Coronary artery (tissue), 2 donors: ENCODE data around the gene GAREM1.

Experiments
- DNase-seq: peaks from one replicate; pipeline ENCODE4 v3.0.0-alpha.2; 2017; ENCODE audit warnings: low spot score
- H3K27ac ChIP-seq, 2 donors: fragments of 200-600 bp; sonication (generic); one replicate each; pipeline ENCODE4 v1.5.1; 2016 to 2019
- H3K4me3 ChIP-seq: fragments of 200-600 bp; sonication (generic); 2 replicates; pipeline ENCODE4 v1.5.1; 2016; ENCODE audit warnings: mild to moderate bottlenecking, moderate library complexity
- CTCF ChIP-seq: fragments of 200-600 bp; sonication (generic); IDR thresholded peaks from one replicate; pipeline ENCODE4 v1.5.1; 2019; ENCODE audit warnings: antibody characterized with exemption

The GAREM1 gene

DNA sequence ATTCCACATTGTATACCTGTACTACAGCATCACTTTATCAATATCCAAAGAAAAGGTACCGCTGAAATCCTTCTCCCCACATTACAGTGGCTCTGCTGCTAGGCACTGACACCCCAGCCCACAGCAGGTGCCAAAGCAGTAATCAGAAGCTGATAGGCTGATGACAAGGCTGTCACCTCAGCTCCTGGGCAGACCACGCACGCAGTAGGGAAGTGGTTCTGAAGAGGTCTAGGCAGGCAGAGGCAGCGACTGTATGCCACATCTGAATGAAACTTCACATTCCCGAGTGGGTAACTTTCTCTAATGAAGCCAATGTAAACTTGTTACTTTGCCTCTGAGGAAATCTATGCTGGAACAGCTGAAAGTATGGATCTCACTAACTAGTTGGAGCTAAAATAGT, 167.9 kb downstream of the GAREM1 start:
- Histone ChIP-seq H3K4me3 (no peak overlapping the region), H3K27ac (peak overlapping the region; percentile 69 to 71)
- no peak for TF ChIP-seq CTCF

GRCh38 chr18:32301976-32302743, 168.5 kb downstream of the GAREM1 start:
- no peak for TF ChIP-seq CTCF
- Histone ChIP-seq H3K4me3 (no peak overlapping the region), H3K27ac (peak overlapping the region; percentile 69 to 71)
- DNase-seq = no peak

More for the DNA sequence above, 167.9 kb downstream of the GAREM1 start:
- DNase-seq = no peak

GRCh38 chr18:32301361-32301760, 169.3 kb downstream of the GAREM1 start:
- TF ChIP-seq CTCF = no peak
- H3K27ac ChIP-seq = peak overlapping the region; percentile 65 to 69
- H3K4me3 ChIP-seq = no peak overlapping the region
- DNase-seq = no peak

DNA sequence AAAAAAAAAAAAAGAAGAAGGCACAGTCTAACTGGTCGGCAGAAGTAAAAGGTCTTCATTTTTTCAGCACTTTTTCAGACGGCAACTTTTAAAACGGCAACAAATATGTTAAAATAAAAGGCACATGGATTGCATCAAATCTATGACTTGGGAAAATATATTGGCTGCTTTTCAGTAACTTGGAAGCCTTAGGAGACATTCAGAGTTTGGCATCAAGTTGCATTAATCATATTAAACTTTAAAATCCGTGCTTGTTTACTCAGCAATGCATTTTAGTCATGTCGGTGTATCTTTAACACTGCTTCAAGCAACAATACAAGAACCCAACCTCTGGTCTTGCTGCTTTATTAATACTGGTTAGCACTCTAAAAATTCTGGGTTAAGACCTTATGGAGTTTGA, 169.8 kb downstream of the GAREM1 start:
- H3K27ac ChIP-seq = peak overlapping the region; percentile 65 to 69
- H3K4me3 ChIP-seq = no peak overlapping the region
- DNase-seq = no peak
- no peak for TF ChIP-seq CTCF

DNA sequence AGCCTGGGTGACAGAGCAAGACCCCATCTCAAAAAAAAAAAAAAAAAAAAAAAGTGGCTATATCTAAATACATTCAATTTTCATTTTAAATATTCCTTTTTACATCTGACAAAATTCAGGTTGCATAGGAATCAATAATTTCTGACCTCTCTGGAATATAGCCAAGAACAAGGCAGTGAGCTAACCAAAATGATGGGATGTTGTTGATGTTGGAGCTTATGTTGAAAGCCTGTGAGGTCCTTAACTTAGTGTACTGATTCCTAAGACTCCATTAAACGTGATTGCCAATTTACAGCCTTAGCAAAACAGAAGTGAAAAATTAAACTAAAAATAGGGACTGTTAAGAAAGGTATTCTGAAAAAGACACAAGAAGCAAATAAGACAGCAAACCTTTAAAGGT, 171.2 kb downstream of the GAREM1 start:
- Histone ChIP-seq H3K4me3 (no peak overlapping the region), H3K27ac (no peak overlapping the region)
- DNase-seq = no peak
- no peak for TF ChIP-seq CTCF

GRCh38 chr18:32298171-32298667, 172.5 kb downstream of the GAREM1 start:
- DNase-seq = no peak
- TF ChIP-seq CTCF = no peak
- Histone ChIP-seq H3K4me3 (no peak overlapping the region), H3K27ac (no peak overlapping the region)

DNA sequence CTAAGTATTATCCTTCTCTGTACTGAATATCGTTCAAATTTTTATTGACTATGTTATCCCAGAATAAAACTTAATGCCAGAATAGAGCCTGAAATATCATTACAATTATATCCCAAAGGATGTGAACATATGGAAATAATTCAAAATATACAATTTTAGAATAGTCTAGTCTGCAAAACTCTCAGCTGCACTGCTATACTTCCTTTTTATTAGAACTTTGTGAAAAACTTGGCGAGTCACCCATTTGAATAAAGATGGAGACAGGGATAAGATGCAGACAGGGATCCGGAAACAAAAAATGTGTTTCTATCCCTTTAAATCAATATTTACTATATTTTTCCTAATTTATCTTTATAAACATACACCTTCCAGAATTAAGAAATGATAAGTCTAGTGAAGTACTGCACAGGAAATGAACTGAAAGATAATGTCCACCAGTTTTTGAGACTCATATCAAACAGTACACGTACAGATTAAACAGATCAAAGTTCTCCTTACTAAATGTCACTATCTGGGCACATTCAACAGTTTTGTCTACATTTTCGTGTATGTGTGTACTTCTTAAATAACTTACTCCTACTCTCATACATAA, 173.0 kb downstream of the GAREM1 start:
- DNase-seq = no peak
- Histone ChIP-seq H3K27ac (no peak overlapping the region), H3K4me3 (no peak overlapping the region)
- no peak for TF ChIP-seq CTCF
